Stimulated activated CD8-positive, alpha-beta memory T cell treated with anti-CD3 and anti-CD28 coated beads, Interleukin-7, amount 100 ng/mL, for 1 hour (primary cell): ENCODE results near the gene BACH1.
"Not testable (repeated sequence)": the region's sequence is repeated elsewhere in the genome, so short reads cannot be mapped to it uniquely, and the experiment has no call there.

Source experiments
- DNase-seq, 2 donors: peaks; one replicate each; pipeline ENCODE4 v3.0.0-alpha.2; 2020; ENCODE audit warnings: low read depth in 2 of 2

Gene BACH1

GRCh38 chr21:29346771-29347170, 48.0 kb downstream of the BACH1 start:
- no peak for DNase-seq

GRCh38 chr21:29347274-29347681, 48.6 kb downstream of the BACH1 start:
- no peak for DNase-seq

GRCh38 chr21:29349702-29350101, 51.0 kb downstream of the BACH1 start:
- DNase-seq, result no peak

- no peak for DNase-seq
These were observed 51.6 kb downstream of the BACH1 start for GRCh38 chr21:29350246-29350779.

- DNase-seq, result no peak
These were observed 53.0 kb downstream of the BACH1 start for GRCh38 chr21:29351691-29352090.

- DNase-seq, result not testable (repeated sequence)
These were observed 56.5 kb downstream of the BACH1 start for GRCh38 chr21:29355043-29355710.

GRCh38 chr21:29356291-29356690, 57.6 kb downstream of the BACH1 start:
- not testable (repeated sequence) for DNase-seq

- not testable (repeated sequence) for DNase-seq
These were observed 58.1 kb downstream of the BACH1 start for GRCh38 chr21:29356810-29357209.

- DNase-seq, result no peak
These were observed 61.0 kb downstream of the BACH1 start for GRCh38 chr21:29359718-29360117.

- no peak for DNase-seq
These were observed 62.4 kb downstream of the BACH1 start for GRCh38 chr21:29360799-29361765.

GRCh38 chr21:29362758-29363157, 64.0 kb downstream of the BACH1 start:
- DNase-seq, result no peak

- no peak for DNase-seq
These were observed 67.0 kb downstream of the BACH1 start for GRCh38 chr21:29365661-29366265.

GRCh38 chr21:29366532-29366931, 67.8 kb downstream of the BACH1 start:
- no peak for DNase-seq

GRCh38 chr21:29367335-29367734, 68.6 kb downstream of the BACH1 start:
- no peak for DNase-seq

GRCh38 chr21:29368906-29369305, 70.2 kb downstream of the BACH1 start:
- DNase-seq, result no peak

- DNase-seq, result no peak
These were observed 72.7 kb downstream of the BACH1 start for GRCh38 chr21:29371464-29371863.

GRCh38 chr21:29372063-29372802, 73.5 kb downstream of the BACH1 start:
- DNase-seq, result peak; percentile 4 to 19

- DNase-seq, result no peak
These were observed 75.8 kb downstream of the BACH1 start for GRCh38 chr21:29374481-29374880.

GRCh38 chr21:29376556-29376955, 77.8 kb downstream of the BACH1 start:
- DNase-seq, result peak in 1 of 2 donors; percentile 25

GRCh38 chr21:29377266-29377665, 78.5 kb downstream of the BACH1 start:
- DNase-seq, result no peak

- DNase-seq, result no peak
These were observed 80.1 kb downstream of the BACH1 start for GRCh38 chr21:29378832-29379231.
